GM18508 (cell line): ENCODE results near the gene RNF126.

ENCODE experiments used
- ATAC-seq: cut with Tn5 transposase; IDR thresholded peaks from one replicate; pipeline ENCODE4 v1.9.1; 2021; ENCODE audit warnings: moderate number of reproducible peaks; ENCODE audit not compliant: insufficient read depth, unreplicated experiment

RNF126 gene

DNA sequence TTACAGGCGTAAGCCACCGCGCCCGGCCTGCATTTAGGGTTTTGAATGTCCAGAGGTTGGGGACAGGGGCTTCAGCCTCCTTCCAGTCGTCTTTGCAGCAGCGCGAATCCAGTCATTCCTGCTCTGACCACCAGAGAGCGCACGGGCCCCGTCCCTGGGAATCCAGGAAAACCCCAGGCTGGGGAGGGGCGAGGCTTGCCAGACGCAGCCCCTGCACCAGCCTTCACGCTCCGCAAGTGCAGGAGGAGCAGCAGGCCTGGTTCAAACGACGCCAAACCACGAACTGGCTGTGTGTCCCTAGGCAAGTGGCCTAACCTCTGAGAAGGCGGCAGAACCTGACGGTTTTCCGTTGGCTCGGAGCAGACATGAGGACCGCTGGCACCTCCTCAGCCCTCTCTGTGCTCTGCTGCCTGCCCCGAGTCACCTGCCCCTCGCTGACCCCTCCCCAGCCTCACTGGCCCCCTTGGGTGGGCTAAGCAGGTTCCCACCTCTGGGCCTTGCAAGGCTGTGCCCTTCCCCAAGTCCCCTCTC, 2.0 kb upstream of the RNF126 start:
- no peak for ATAC-seq

DNA sequence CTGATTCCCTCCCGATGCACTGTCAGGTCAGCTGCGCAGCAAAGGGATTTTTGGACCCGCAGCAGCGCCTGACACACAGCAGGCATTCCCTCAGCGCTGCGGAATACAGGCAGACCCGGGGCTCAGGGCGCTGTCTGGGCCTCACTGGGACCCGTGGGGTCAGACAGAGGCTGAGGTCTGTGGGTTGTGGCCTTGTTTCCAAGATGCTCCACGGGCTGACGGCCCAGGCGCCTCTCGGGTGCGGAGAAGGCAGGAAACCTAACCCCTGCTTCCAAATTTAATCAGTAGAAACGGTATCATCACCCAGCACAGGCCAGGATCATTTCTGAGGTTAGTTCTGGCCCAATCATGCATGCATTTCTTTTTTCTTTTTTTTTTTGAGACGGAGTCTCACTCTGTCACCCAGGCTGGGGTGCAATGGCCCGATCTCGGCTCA, 686 bp upstream of the RNF126 start:
- ATAC-seq, result no peak

DNA sequence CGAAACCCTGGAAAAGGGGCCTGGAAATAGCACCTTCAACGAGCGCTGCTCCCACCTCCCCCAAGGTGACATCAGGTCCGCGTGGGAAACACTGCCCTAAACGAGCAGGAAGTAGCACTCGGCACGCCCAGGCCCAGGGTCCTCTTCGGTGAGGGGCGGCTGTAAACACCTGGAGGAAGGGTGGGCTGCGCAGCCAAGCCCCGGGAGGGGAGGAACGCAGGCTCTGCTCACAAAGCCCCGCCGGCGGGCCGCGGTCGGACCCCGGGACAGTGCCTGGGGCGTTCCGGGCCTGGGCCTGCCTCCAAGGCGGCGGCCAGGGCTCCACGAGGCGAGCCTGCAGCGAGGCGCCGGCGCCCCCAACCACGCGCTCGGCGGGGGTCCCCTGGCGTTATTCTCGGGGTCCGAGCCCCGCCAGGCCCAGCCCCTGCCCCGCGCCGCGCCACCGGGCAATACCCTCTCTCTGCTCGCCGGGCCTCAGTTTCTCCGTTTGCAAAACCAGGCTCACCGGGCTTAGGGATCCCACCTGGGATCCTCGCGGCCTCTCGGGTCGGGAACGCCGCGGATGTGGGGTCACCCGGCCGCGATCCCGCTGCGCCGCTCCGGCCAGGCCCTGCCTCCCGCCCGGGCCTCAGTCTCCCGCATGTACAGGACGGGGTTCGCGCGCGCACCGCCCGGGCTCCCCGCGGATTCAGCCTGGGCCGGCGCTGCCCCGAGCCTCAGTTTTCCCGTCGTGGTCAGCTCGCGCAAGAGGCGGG, 630 bp downstream of the RNF126 start:
- ATAC-seq, result no peak

DNA sequence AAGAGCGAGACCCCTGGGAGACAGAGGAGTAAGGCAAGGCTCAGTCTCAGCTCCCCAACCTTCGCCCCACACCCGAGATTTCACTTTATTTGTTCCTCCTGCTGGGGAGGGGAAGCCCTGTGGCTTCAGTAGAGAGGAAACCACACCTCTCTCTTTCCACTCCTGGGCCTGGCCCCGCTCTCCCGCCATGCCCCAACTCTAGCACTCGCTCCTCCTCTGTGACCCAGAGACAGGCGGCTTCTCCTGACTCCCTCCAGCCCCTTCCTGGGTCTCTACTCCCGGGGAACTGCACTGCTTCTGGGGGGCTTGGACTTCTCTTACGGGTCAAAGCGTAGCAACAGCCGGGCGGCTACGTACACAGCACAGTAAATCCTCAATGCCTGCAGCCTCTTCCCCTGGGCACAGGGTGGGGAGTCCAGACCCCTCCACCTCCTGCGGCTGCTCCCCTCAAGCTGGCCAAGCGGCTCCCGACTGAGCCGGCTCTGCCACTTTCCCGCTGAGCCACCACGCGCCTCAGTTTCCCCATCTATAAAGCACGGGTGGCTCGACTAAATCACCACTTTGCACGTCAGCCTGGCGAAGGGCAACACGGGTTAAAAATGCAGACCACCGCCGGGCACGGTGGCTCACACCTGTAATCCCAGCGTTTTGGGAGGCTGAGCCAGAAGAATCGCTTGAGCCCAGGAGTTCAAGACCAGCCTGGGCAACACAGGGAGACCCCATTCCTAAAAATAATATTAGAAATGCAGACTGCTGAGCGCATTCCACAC, 1.4 kb downstream of the RNF126 start:
- no peak for ATAC-seq

DNA sequence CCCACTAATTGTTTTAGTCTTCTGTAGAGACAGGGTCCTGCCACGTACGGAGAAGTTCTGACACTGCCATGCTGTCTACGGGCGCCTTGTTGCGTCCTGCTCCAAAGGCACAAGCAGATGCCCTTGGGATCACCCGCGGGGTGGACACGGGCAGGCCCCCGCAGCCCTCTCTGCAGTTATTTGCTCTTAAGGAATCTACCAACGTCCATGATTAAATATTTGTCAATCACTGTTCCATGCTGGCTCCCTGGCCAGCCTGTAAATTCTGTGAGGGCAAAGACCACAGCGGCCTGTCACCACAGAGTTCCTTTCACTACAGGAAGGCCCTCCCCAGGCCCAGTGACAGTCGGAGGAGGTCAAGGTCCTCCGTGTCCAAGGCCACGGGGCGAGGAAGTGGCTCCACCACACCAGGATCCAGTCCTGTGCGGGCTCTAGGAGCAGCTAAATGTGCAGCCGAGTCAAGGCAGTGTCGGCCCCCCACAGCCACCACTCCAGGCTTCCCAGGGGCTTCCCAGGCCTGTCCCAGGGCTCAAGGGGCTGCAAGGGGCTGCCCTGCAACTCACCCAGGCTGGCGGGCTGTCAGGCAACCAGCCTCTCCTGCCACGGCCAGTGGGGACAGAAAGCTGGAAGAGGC, 2.1 kb downstream of the RNF126 start:
- ATAC-seq, result no peak

DNA sequence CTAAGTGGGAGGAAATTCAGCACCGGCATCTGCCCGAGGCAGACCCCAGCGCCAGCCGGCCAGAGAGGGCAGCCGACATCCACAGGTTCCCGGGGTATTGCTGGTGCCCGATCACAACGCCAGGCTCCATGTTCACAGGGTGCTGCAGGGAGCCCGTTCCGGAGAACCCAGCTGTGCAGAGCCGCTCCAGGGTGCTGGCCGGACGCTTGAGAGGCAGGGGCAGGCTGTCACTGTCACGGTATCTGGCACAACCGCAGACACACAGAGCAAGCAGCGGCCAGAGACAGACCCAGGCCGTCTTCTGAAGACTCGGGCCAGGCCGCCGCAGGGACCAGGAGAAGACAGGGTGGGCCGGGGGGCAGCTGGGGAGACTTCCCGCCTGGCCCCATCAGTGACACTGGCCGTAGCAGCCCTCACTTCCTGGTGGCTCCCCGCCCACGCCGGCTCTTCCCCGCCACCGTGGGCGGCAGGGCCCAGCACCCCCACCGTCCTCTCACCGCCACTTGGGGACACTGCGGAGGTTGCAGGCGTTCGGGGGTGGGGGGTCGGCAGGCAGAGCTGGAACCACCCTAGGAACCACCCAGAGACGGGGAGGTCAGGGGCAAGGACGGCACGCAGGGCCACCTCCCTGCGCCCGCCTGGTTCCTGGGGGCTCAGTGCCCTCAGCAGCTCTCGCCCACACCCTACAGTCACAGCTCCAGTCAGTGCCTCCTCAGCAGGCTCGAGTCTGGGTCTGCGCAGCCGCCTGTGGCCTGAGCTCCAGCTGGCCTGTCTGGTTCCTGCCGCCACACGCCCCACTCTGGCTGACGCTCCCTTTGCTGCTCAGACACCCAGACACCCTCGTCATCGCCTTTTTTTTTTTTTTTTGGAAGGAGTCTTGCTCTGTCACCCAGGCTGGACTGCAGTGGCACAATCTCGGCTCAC, 3.8 kb downstream of the RNF126 start:
- no peak for ATAC-seq

DNA sequence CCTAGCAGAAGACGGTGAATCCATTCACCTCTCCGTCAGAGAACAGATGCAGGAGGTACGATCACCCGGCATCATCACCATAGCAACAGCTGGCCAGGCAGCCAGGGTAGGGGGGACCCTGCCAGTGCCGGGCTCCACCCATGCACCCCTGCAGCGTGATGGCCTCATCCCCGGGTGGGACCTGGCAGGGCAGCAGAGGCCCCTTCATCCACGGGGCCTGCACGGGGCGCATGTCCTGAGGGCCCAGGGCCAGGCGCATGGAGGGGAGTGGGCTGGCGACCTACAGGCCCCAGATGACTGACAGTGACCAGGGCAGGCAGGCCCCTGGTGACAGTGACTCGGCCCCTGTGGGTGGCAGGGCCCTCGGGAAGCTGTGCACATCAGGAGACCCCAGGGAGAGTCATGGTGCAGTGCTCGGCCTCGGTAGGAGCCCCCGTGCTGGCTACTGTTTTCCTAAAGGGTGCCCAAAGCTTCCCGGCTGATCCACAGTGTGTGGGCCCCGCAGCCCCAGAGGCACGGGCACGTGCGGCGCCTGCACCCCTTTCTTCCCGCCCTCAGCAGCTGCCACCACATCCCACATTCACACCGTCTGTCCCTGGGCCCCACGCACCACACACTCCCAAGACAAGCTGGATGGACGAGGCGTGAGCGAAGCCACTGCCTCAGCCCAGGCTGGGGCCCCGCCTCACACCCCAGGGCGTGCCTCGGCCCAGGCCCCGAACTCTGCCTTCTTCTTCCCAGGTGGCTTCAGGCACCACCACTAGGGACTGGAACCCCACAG, 4.8 kb downstream of the RNF126 start:
- no peak for ATAC-seq

DNA sequence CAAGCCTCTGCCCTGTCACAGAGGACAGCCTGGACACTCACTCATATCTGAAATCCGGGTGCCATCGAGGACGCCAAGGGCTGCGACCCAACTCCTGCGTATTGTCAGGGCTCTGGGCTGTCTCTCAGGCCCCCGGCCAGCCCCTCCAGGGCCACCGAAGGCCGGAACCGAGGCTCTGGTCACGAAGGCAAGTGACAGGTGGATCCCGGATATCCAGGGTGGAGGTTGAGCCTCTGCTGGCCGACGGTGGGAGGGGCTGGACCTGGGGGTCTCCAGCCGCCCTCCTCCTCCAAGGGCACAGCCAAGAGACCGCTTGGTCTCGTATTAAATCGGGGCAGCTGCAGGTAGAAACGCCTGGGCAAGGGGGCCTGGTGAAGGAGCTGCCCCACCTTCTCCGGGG, 5.4 kb downstream of the RNF126 start:
- ATAC-seq, result no peak

DNA sequence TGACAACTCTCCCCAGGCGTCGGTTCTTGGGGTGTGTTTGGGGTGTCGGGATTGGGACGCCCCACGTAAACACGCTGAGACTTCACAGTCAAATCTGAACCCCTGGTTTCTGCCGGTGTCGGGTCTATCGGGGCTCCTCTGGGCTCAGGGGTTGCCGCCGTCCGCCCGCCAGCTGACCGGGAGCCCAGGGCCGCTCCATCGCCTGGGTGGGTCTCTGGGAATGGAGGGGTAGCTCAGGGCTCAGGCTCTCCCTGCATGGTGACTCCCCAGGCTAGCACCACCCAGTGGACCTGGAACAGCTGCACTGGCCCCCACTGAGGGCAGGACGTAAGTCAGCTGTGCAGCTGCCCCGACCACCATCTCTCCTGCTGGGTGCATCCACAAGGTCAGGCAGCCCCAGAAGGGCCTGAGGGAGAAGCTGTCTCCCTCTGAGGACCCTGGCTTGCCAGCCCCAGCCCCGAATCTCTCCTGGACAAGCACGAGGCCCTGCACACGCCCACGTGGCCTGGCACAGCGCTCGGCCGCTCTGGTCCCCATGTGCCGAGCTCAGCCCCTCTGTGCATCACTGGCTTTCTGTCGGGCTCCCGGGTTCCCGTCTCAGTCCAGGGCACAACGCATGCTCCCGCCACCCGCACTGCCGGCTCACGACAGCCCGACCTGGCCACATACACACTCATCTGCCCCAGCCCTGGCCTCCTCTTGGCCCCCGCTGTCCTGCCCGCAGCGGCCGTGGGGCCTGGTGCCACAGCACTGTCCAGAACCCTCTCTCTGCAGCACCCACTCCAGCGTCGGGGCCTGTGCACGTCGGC, 6.1 kb downstream of the RNF126 start:
- ATAC-seq, result no peak

DNA sequence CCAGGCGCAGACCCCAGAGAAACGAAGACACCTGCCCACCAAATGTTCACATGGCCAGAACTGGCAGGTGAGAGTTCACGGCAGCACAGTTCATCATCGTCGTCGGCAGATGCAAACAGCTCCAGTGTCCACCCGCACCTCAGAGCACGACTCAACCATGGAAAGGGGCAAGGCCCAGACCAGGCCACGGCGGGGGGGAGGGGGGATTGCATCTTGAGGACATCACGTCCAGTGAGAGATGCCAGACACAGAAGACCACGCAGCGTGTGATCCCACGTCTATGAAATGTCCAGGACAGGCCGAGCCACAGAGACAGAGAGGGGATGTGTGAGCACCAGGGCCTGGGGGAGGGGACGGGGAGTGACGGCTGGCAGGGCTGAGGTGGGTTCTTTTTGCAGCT, 7.3 kb downstream of the RNF126 start:
- no peak for ATAC-seq

DNA sequence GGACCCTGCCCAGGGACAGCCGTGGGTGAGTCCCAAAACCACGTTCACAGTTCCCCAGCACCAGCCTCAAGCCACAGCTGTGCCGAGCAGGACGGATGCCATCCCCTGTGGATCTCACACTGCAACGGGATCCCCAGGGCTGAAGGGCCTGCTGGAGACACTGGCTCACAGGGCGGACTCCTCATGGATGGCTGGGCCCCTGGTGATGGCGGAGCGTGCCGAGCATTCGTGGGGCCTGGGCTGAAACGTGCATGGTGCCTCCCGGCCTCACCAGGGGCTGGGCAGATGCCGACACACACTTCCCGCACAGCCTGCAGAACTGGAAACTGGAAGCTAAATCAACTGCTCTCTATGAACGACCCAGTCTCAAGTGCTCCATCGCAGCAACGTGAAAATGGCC, 9.6 kb downstream of the RNF126 start:
- no peak for ATAC-seq

DNA sequence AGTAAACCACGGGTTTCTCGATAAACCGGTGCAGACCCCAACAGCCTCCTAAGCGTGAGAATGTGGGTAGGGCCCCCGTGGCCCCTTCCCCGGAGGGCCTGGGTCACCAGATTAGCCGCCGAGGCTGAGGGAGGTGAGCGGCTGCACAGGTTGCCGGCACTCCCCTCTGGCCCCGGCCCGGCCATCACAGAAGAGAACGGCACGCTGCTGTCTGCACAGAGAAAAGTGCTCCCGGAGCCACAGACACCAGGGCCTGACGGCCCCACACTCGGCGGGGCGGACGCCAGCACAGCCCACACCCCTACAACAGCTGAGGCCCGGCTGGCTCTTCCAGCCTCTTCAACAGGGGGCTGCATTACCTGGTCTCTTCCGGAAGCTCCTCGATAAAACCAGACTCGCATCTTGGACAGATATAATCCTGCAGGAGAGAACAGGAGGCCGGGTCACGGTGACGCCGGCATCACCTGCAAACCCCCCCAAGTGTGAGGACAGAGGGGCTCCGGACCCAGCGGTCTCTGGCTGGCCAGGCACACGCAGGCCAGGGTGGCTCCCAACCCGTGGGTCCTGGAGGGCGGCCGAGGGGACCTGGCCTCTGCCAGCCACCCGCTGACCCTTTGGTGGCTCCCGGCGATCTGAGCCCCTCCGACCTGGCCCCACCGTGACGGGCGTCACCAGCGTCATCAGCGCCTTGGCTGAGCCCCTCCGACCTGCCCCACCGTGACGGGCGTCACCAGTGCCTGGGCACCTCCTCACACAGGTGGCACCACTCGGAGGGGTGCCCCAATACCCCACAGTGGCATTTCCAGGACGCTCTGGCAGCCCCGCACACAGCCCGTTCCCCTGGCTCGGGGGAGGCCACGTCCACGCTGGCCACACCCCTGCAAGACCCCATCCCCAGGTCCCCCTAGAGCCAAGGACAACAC, 10.3 kb downstream of the RNF126 start:
- no peak for ATAC-seq

DNA sequence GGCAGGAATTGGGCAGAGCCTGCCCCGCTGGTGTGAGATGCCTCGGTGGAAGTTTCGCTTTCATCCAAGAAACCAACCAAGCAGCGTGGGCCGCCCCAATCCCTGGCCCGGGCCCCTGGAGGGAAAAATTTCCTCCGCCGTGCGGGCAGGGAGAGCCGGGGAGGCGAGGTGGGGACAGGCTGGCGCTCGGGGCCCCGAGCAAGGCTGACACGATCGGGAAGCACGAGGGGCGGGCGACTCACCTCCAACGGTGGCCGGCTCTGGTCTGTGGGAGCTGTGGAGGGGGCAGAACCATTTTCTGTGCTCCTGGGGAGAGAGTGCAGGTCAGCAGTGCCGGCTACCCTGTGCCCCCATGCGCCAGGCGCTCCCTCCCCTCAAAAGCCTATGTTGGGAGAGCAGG, 11.0 kb downstream of the RNF126 start:
- ATAC-seq, result no peak

DNA sequence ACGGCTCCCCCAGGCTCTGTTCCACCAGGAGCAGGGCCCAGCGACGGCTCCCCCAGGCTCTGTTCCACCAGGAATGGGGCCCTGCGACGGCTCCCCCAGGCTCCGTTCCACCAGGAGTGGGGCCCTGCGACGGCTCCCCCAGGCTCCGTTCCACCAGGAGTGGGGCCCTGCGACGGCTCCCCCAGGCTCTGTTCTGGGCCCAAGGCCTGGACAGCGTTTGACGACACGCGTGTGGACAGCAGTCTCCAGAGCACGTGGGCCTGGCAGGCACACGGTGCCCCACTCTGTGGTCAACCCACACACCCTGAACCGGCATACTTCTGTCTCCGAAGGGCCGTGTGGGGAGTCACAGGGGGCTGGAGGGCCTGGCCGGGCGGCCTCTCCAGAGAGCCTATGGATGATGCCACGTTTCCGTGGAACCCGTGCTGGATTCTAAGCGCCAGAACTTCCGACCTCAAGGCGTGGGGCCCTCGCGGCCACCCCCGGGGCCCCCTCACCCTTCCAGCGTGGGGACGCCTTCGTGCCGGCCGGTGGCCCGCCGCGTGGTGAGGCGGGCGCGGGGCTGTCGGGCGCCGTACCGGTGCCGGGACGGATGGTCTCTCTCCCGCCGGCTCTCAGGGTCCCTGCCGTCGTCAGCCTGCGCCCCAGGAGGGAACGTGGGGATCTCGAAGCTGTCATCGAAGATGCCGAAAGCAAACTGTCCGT, 11.7 kb downstream of the RNF126 start:
- no peak for ATAC-seq

DNA sequence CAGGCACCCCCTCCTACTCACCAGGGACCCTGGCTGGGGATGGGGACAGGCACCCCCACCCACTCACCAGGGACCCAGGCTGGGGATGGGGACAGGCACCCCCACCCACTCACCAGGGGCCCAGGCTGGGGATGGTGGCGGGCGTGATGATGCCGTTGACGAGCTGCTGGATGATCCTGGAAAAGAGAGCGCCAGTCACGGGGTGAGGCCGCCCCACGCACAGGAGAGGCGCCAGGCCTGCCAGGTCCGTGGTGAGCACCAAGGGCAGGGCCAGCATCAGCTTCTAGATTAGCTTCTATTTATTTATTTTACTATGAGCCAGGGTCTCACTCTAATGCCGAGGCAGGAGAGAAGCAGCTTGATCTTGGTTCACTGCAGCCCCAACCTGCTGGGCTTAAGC, 12.9 kb downstream of the RNF126 start:
- no peak for ATAC-seq

DNA sequence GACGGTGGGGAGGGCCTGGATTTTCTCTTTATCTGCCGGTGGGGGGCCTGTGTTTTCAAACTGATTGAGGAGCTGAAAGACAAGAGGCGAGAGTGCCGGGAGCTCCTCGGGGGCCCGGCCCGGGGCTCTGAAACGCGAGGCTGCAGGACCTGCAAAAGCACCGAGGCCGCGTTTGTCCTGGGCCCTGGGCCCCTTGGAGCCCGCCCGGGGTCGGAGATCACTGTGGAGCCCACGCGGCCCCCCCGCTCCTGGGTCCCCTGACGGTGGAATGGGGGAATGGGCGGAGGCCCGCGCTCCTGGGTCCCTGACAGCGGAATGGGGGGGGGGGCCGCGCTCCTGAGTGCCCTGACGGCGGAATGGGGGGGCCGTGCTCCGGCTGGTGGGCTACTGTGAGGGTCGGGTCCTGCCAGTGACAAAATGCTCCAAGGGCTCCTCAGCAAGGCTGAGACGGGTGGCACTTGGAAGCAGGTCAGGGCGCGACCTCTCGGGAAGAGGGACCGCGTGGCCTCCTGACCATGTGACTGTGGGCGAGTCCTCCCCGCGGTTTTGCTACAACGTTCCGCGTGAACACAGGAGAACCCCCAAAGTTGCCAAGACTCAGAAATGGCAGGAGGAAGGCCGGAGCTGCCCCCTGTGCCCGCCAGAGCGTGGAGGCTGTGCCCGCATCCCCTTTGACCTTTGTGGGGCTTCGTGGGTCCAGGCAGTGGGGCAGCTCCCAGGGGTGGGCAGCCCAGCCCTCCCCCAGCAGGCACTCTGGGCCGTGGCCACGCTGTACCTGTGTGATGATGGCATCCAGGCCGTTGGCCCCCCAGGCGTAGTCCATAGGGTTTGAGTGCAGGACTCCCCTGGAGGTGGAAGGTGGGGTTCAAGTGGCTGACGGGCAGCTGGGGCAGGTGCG, 13.9 kb downstream of the RNF126 start:
- ATAC-seq, result no peak
